Aorta (tissue), 5 donors: ENCODE results near the gene FBXL17. TPM values are rescaled to one million over a fixed set of nuclear protein-coding genes. Genes with fewer than 3 reads are reported as not detected.

ENCODE experiments used
- ATAC-seq: fragments of 200-7000 bp; cut with Tn5 transposase; one replicate; pipeline ENCODE4 v1.9.1; 2022; ENCODE audit warnings: moderate library complexity; ENCODE audit not compliant: low FRiP score
- DNase-seq, 2 donors: peaks; one replicate each; pipeline ENCODE4 v3.0.0-alpha.2; 2020
- H3K27ac ChIP-seq, 2 donors: one replicate each; pipeline ENCODE4 v1.5.1; 2013; ENCODE audit warnings: low read length in 2 of 2, mild to moderate bottlenecking in 2 of 2, moderate library complexity in 2 of 2, control low read depth in 1 of 2, inconsistent platforms in 1 of 2, low read depth in 1 of 2
- H3K27me3 ChIP-seq, 2 donors: one replicate each; pipeline ENCODE4 v1.6.1; 2013; ENCODE audit warnings: control low read depth in 1 of 2, low read length in 1 of 2, mild to moderate bottlenecking in 1 of 2, moderate library complexity in 1 of 2; ENCODE audit not compliant: insufficient read depth in 2 of 2, control insufficient read depth in 1 of 2
- H3K36me3 ChIP-seq, 2 donors: one replicate each; pipeline ENCODE4 v1.6.1; 2013; ENCODE audit warnings: control low read depth in 1 of 2, low read length in 1 of 2, mild to moderate bottlenecking in 1 of 2; ENCODE audit not compliant: insufficient read depth in 2 of 2, control insufficient read depth in 1 of 2
- H3K4me1 ChIP-seq, 2 donors: one replicate each; pipeline ENCODE4 v1.6.1; 2013; ENCODE audit warnings: low read length in 2 of 2, control low read depth in 1 of 2, mild to moderate bottlenecking in 1 of 2, moderate library complexity in 1 of 2; ENCODE audit not compliant: insufficient read depth in 2 of 2, control insufficient read depth in 1 of 2
- H3K4me3 ChIP-seq, 2 donors: one replicate each; pipeline ENCODE4 v1.5.1; 2013; ENCODE audit warnings: low read length in 2 of 2, control low read depth in 1 of 2, mild to moderate bottlenecking in 1 of 2
- H3K9me3 ChIP-seq: one replicate; pipeline ENCODE4 v1.6.1; 2013; ENCODE audit warnings: mild to moderate bottlenecking, low read length; ENCODE audit not compliant: control insufficient read depth
- WGBS, 2 donors: extraction: QIAGEN DNeasy Blood & Tissue Kit; methylation state at CpG; one replicate each; pipeline ENCODE4 v1.1.7; 2013; 5-methylcytosine and 5-hydroxymethylcytosine counted together
- intact Hi-C, 2 donors: fragments of 100-400 bp; cut with DNase I; formaldehyde crosslinking; loops; one replicate each; pipeline versions ENCODE4 v1.14.2 to v1.15.0; 2022
- polyA plus RNA-seq, 2 donors: library from polyadenylated mRNA; stranded (reverse); fragments of 200-250 nt; gene quantifications; one replicate each; pipeline ENCODE4 v1.2.3, GENCODE V29; 2013
- total RNA-seq, 2 donors: library from RNA; stranded (reverse); fragmentation: NEBNext Ultra II Directional; extraction: Animal tissue kit (Norgen Biotek cat#: 25700); gene quantifications; one replicate each; pipeline ENCODE4 v1.2.1, GENCODE V29; 2021
- donor health status: healthy with polysubstance abuse.
- donor health status: Bipolar disorder and iron deficiency.
- donor health status: DM: no; HTN: no; CAD: no.
- donor health status: DM: no; HTN: no; CAD: no.
- donor health status: DM: yes; HTN: yes; CAD: no.

Gene FBXL17
- total and polyA plus RNA-seq, 4 donors = 10.3 to 36.3 (median 20.7) TPM

- Histone ChIP-seq H3K4me3 (no peak overlapping the region), H3K9me3 (no peaks in the 10 kb centered on the region), H3K27me3 (no peaks in the 10 kb centered on the region), H3K4me1 (no peaks in the 10 kb centered on the region), H3K36me3 (no peaks in the 10 kb centered on the region), H3K27ac (no peak overlapping the region)
- WGBS, 2 donors = 79 to 88% methylated on average over 6 of the region's 6 CpGs
- intact Hi-C loops = no loop called here
- DNase-seq (no peak), ATAC-seq (no peak)
Observed at GRCh38 chr5:107830750-107831149, 551.1 kb downstream of the FBXL17 start.

- Histone ChIP-seq H3K27ac (no peak overlapping the region), H3K4me1 (no peaks in the 10 kb centered on the region), H3K9me3 (peaks cover 3% of the 10 kb centered on the region), H3K4me3 (no peak overlapping the region), H3K27me3 (no peaks in the 10 kb centered on the region), H3K36me3 (no peaks in the 10 kb centered on the region)
- WGBS, 2 donors = 70 to 74% methylated on average over 6 of the region's 6 CpGs
- DNase-seq (no peak), ATAC-seq (no peak)
- intact Hi-C loops = no loop called here
Observed at GRCh38 chr5:107826311-107827000, 555.4 kb downstream of the FBXL17 start.

- Histone ChIP-seq H3K4me1 (no peaks in the 10 kb centered on the region), H3K36me3 (no peaks in the 10 kb centered on the region), H3K9me3 (peaks cover 3% of the 10 kb centered on the region), H3K27me3 (no peaks in the 10 kb centered on the region), H3K27ac (no peak overlapping the region), H3K4me3 (no peak overlapping the region)
- no peak for DNase-seq
- 88 to 93% methylated on average over 1 of the region's 1 CpG for WGBS, 2 donors
- intact Hi-C loops = no loop called here
- no peak for ATAC-seq
Observed at GRCh38 chr5:107824821-107825220, 557.1 kb downstream of the FBXL17 start.

- DNase-seq (no peak), ATAC-seq (no peak)
- WGBS, 2 donors = 88 to 91% methylated on average over 3 of the region's 3 CpGs
- no peaks in the 10 kb centered on the region for H3K4me1 ChIP-seq
- H3K4me3 ChIP-seq = no peak overlapping the region
- H3K36me3 ChIP-seq = no peaks in the 10 kb centered on the region
- no peaks in the 10 kb centered on the region for H3K27me3 ChIP-seq
- no peak overlapping the region for H3K27ac ChIP-seq
- peaks cover 3% of the 10 kb centered on the region for H3K9me3 ChIP-seq
- intact Hi-C loops = no loop called here
Observed at GRCh38 chr5:107821288-107821687, 560.6 kb downstream of the FBXL17 start.

GRCh38 chr5:107820429-107820828, 561.5 kb downstream of the FBXL17 start:
- Histone ChIP-seq H3K27ac (no peak overlapping the region), H3K27me3 (no peaks in the 10 kb centered on the region), H3K9me3 (peaks cover 3% of the 10 kb centered on the region), H3K4me1 (no peaks in the 10 kb centered on the region), H3K4me3 (no peak overlapping the region), H3K36me3 (no peaks in the 10 kb centered on the region)
- 16 to 38% methylated on average over 4 of the region's 4 CpGs for WGBS, 2 donors
- intact Hi-C loops = no loop called here
- ATAC-seq = no peak
- no peak for DNase-seq

GRCh38 chr5:107817951-107818350, 563.9 kb downstream of the FBXL17 start:
- Histone ChIP-seq H3K36me3 (no peaks in the 10 kb centered on the region), H3K27me3 (no peaks in the 10 kb centered on the region), H3K4me1 (no peaks in the 10 kb centered on the region), H3K4me3 (no peak overlapping the region), H3K9me3 (peaks cover 2% of the 10 kb centered on the region), H3K27ac (no peak overlapping the region)
- no peak for DNase-seq
- no peak for ATAC-seq
- 84 to 88% methylated on average over 2 of the region's 2 CpGs for WGBS, 2 donors
- intact Hi-C loops = no loop called here

GRCh38 chr5:107817436-107817835, 564.5 kb downstream of the FBXL17 start:
- Histone ChIP-seq H3K4me3 (no peak overlapping the region), H3K9me3 (peaks cover 2% of the 10 kb centered on the region), H3K27ac (no peak overlapping the region), H3K4me1 (no peaks in the 10 kb centered on the region), H3K36me3 (no peaks in the 10 kb centered on the region), H3K27me3 (no peaks in the 10 kb centered on the region)
- DNase-seq (no peak), ATAC-seq (no peak)
- intact Hi-C loops = no loop called here
- 75 to 76% methylated on average over 3 of the region's 3 CpGs for WGBS, 2 donors

- intact Hi-C loops = no loop called here
- DNase-seq = no peak
- Histone ChIP-seq H3K27me3 (no peaks in the 10 kb centered on the region), H3K36me3 (no peaks in the 10 kb centered on the region), H3K9me3 (no peaks in the 10 kb centered on the region), H3K4me1 (no peaks in the 10 kb centered on the region), H3K27ac (no peak overlapping the region), H3K4me3 (no peak overlapping the region)
- no peak for ATAC-seq
- WGBS, 2 donors = 79 to 84% methylated on average over 10 of the region's 10 CpGs
Observed at GRCh38 chr5:107815109-107815508, 566.8 kb downstream of the FBXL17 start.

- Histone ChIP-seq H3K4me1 (no peaks in the 10 kb centered on the region), H3K4me3 (no peak overlapping the region), H3K27me3 (no peaks in the 10 kb centered on the region), H3K9me3 (no peaks in the 10 kb centered on the region), H3K36me3 (no peaks in the 10 kb centered on the region), H3K27ac (no peak overlapping the region)
- intact Hi-C loops = no loop called here
- 79 to 86% methylated on average over 7 of the region's 7 CpGs for WGBS, 2 donors
- ATAC-seq = no peak
- no peak for DNase-seq
Observed at GRCh38 chr5:107814183-107814827, 567.6 kb downstream of the FBXL17 start.
